Activated CD4-positive, CD25-positive, alpha-beta regulatory T cell (primary cell): ENCODE results near the gene ZNF577.
"Not testable (repeated sequence)": the region's sequence is repeated elsewhere in the genome, so short reads cannot be mapped to it uniquely, and the experiment has no call there.

ENCODE experiments used
- DNase-seq, 4 experiments: peaks; one replicate each; lab custom pipeline; 2025; lab: John Stamatoyannopoulos, UW

The ZNF577 gene

DNA sequence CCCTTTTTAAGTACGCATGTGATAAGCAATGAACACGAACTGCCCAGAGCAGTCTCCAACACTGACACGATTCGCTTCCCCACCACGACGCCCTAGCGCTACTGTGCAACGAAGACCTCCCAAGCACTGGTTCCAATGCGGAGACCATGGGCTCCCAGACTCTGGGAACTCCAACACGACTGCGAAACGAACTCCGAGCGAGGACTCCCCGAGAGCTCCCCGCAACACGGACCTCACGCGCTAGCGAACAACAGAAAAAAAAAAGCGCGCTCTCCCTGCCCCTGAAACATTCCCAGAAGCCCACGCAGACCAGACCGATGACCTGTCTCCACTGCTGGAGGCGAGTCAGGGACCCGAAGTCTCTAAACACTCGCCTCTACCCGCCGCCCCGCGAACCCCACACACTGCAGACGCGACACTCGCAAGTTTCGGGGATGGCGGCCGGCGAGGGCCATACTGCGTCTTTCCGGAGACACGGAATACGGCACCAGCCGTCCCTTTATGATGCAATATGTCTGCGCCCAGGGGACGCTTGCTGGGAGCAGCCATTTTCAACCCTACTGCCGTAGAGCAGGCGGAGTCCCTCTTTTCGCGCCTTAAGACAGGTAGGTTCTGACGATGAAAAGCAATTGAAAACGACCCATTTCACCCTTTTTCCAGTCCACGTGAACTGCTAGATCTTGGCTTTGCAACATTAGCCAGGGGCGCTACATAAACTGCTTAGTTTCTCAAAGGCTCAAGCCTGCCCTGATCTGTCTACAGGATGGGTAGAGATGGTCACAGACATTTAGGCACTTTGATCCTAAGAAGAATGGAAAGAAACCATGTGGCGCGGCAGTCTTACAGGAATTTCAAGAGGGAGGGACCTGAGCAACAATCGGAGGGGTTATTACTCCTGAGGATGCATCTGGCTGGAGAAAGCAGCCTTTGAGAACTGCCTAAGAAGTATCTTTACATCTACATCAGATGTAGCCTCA is at the start of gene ZNF577:
Gene ZNF577, minus strand, starts transcription at position 430 of the 977 bp plus-strand sequence. CDS start 7,569 bp downstream, outside the sequence.
- peak in 3 of 4 experiments; percentile 13 to 24 (median 24) for DNase-seq

- DNase-seq: no peak
Observed at GRCh38 chr19:51931921-51932320, 44.2 kb upstream of the ZNF577 start.

DNA sequence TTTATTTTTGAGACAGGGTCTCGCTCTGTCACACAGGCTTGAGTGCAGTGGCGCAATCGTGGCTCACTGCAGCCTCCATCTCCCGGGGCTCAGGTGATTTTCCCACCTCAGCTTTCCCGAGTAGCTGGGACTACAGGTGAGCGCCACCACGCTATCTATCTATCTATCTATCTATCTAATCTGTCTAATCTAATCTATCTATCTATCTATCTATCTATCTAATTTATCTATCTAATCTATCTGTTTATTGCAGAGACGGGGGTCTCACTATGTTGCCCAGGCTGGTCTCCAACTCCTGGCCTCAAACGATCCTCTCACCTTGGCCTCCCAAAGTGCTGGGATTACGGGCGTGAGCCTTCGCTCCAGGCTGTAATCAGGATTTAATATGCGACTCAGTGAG is 40.1 kb upstream of the ZNF577 start:
- no peak for DNase-seq

DNA sequence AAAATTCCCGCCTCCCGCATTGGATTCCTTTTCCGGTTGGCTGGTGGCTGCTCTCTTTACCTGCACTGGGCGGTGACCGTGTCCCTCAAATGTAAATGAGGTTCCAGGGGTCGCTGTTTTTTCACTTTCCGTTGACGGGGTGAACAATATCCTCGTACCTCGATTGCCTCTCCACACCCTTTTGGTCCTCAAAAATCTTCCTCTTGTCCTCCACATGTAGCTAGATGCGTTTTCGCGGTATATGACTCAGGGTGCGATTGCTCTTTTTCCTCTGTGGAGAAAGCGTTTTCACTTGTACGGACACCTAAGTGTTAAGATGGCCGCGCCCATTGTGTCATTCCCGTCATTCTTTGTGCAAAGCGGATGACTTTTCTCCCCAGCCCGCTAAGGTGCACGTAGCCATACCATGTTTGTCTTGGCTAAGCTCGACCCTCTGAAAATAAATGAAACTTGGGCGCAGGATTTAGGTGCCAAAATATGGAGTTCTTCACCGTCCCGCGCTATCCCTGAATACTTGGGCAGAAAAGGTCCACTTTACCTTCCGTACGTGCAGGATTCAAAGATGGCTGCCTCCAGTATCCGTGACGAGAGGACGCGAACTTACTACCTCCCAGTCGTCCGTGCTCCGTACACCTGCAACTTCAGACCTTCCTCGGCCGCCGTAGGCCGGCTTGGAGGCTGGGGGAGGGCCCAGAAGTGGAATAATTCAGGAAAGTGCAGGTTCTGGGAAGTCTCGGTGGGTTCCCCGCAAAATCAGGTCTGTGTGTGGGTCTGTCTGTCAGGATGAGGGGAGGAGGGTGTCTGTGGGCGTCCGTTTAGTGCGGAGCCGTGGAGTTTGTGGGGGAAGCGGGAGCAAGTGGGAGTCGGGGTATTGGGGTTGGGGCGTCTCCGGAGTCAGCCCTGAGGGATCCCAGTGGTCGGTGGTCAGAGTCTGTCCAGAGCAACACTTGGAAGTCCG is 39.3 kb upstream of the ZNF577 start, which contains the start of gene ZNF613:
Gene ZNF613, plus strand, starts transcription at position 689 of the 958 bp plus-strand sequence. CDS start 8,749 bp downstream, outside the sequence.
- peak; percentile 53 to 72 (median 57) for DNase-seq

GRCh38 chr19:51926426-51926783 is 38.7 kb upstream of the ZNF577 start:
- no peak for DNase-seq

GRCh38 chr19:51921949-51922348 is 34.2 kb upstream of the ZNF577 start:
- DNase-seq: no peak

- DNase-seq: no peak
Observed at GRCh38 chr19:51919606-51920005, 31.9 kb upstream of the ZNF577 start.

- no peak for DNase-seq
Observed at GRCh38 chr19:51916167-51916566, 28.4 kb upstream of the ZNF577 start.

- DNase-seq: no peak
Observed at GRCh38 chr19:51915324-51915867, 27.6 kb upstream of the ZNF577 start.

DNA sequence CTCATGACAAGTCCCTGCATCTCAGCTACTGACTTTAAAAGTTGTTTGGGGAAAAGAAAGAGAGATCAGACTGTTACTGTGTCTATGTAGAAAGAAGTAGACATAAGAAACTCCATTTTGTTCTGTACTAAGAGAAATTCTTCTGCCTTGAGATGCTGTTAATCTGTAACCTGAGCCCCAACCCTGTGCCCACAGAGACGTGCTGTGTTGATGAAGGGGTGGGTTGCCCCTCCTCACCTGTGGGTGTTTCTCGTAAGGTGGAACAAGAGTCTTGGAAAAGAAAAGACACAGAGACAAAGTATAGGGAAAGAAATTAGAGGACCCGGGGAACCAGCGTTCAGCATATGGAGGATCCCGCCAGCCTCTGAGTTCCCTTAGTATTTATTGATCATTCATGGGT is 20.2 kb upstream of the ZNF577 start:
- not testable (repeated sequence) for DNase-seq

DNA sequence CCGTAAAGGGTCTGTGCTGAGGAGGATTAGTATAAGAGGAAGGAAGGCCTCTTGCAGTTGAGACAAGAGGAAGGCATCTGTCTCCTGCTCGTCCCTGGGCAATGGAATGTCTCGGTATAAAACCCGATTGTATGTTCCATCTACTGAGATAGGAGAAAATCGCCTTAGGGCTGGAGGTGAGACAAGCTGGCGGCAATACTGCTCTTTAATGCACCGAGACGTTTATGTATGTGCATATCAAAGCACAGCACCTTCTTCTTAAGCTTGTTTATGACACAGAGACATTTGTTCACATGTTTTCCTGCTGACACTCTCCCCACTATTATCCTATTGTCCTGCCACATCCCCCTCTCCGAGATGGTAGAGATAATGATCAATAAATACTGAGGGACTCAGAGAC is 18.4 kb upstream of the ZNF577 start:
- DNase-seq: not testable (repeated sequence)

DNA sequence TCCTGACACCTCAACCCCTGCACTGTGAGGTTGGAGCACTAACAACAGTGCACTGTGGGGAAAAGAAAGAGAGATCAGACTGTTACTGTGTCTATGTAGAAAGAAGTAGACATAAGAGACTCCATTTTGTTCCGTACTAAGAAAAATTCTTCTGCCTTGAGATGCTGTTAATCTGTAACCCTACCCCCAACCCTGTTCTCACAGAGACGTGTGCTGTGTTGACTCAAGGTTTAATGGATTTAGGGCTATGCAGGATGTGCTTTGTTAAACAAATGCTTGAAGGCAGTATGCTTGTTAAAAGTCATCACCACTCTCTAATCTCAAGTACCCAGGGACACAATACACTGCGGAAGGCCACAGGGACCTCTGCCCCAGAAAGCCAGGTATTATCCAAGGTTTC is 17.9 kb upstream of the ZNF577 start:
- DNase-seq: not testable (repeated sequence)

DNA sequence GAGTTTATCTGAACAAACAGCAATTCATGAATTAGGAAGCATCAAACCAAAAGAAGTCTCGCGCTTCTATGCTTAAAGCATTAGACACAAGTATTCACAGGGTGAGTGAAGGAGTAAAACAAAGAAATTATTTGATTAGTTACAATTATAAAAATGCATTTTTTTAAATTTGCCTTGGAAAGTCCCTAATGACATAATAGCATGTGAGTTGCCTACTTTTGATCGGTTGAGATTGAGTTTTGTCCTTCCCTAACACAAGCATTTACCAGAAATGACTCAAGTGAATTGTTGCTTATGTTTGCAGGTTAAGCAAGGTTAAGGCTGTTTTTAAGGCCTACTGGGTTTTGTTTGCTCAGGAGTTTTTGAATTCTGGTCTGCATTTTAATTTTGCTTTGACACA is 17.5 kb upstream of the ZNF577 start:
- no peak for DNase-seq

- peak; percentile 51 to 66 (median 55) for DNase-seq
Observed at GRCh38 chr19:51904331-51905165, 16.8 kb upstream of the ZNF577 start, which contains the start of gene ZNF649. Gene ZNF649, minus strand, starts transcription at chr19:51905017. Its CDS starts 4,910 bp downstream, at chr19:51900107.

GRCh38 chr19:51903192-51903591 is 15.4 kb upstream of the ZNF577 start:
- no peak for DNase-seq

GRCh38 chr19:51901860-51902259 is 14.1 kb upstream of the ZNF577 start:
- no peak for DNase-seq

DNA sequence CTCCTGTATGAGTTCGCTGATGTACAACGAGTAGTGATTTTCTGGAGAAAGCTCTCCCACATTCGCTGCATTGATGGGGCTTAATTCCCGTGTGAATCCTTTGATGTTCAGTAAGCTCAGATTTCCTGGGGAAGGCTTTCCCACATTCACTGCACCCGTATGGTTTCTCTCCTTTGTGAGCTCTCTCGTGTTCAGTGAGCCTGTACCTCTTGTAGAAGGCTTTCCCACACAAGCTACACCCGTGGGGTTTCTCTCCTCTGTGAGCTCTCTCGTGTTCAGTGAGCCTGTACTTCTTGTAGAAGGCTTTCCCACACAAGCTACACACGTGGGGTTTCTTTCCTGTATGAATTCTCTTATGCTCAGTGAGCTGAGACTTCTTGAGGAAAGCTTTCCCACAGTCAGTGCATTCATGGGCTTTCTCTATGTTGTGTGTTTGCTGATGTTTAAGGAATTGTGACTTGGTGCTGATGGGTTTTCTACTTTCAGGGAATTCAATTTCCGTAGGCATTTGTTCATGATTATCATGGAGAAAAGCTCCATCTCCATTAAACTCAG is 3.5 kb upstream of the ZNF577 start:
- no peak for DNase-seq

DNA sequence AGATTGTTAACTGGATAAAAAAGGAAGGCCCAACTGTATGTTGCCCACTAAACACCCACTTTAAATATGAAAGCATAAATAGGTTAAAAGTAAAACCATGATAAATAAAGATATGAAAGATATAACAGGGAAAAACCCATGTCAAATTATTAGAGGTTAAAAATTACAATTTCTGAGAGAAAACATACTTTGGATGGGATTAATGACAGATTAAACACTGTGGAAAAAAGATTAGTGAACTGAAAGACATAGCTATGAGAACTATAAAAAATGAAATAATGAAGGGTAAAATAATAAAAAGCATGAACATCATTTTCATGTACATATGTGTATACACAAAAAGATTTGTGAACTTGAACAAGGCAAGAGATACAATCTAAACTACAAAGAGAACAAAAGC is 2.2 kb upstream of the ZNF577 start:
- DNase-seq: no peak

DNA sequence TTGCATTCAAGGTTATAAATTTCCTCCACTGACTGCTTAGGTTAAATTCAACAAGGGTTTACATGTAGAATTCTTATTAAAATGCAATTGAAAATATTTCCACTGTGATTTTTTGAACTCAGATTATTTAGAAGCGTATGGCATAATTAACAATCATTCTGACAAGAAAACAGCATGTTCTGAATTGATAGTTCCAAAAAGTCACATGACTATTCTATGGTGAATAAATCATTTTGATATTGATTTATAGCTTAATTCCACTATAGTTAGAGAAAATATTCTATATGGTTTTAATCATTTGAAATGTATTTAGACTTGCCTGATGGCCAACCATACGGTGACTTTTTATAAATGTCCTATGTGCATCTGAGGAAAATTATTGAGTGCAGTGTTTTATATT is 3.0 kb downstream of the ZNF577 start:
- DNase-seq: no peak

DNA sequence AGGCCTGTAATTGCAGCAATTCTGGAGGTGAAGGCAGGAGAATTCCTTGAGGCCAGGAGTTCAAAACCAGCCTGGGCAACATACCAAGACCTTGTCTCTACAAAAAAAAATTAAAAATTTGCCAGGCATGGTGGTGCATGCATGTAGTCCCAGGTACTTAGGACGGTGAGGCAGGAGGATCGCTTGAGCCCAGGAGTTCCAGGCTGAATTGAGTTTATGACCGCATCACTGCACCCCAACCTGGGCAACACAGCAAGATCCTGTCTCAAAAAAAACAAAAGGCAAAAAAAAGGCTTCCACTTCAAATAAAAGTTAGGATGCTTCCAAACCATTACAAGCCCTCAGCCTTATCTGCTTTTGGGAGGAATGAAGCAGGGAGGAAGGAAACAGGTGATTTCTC is 5.2 kb downstream of the ZNF577 start:
- no peak for DNase-seq

GRCh38 chr19:51873097-51873496 is 14.7 kb downstream of the ZNF577 start:
- DNase-seq: no peak
